Measurements from ENCODE around the gene NEU1.
"Not testable (repeated sequence)": the region's sequence is repeated elsewhere in the genome, so short reads cannot be mapped to it uniquely, and the experiment has no call there.

Gene NEU1

DNA sequence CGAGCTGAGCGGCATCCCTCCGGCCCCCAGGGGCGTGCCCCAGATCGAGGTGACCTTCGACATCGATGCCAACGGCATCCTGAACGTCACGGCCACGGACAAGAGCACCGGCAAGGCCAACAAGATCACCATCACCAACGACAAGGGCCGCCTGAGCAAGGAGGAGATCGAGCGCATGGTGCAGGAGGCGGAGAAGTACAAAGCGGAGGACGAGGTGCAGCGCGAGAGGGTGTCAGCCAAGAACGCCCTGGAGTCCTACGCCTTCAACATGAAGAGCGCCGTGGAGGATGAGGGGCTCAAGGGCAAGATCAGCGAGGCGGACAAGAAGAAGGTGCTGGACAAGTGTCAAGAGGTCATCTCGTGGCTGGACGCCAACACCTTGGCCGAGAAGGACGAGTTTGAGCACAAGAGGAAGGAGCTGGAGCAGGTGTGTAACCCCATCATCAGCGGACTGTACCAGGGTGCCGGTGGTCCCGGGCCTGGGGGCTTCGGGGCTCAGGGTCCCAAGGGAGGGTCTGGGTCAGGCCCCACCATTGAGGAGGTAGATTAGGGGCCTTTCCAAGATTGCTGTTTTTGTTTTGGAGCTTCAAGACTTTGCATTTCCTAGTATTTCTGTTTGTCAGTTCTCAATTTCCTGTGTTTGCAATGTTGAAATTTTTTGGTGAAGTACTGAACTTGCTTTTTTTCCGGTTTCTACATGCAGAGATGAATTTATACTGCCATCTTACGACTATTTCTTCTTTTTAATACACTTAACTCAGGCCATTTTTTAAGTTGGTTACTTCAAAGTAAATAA is 45.3 kb downstream of the NEU1 start:
- not testable (repeated sequence) for DNase-seq

DNA sequence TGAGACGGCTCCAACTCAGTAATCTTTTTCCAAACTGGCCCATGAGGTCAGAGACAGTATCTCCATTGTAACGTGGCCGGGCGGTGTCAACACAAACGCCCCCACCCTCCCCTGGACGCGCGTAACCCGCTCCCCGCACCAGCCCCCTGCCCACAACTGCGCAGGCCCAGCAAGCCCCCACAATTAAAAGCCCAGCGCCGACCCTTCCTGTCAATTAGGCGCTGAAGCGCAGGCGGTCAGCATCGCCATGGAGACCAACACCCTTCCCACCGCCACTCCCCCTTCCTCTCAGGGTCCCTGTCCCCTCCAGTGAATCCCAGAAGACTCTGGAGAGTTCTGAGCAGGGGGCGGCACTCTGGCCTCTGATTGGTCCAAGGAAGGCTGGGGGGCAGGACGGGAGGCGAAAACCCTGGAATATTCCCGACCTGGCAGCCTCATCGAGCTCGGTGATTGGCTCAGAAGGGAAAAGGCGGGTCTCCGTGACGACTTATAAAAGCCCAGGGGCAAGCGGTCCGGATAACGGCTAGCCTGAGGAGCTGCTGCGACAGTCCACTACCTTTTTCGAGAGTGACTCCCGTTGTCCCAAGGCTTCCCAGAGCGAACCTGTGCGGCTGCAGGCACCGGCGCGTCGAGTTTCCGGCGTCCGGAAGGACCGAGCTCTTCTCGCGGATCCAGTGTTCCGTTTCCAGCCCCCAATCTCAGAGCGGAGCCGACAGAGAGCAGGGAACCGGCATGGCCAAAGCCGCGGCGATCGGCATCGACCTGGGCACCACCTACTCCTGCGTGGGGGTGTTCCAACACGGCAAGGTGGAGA is 47.4 kb downstream of the NEU1 start, which contains the start of the genes HSPA1A and HSPA1L:
HSPA1A (plus strand) TSS at position 519 of the 814 bp plus-strand sequence; CDS start at position 733, 214 bp downstream.
HSPA1L (minus strand) TSS at position 259 of the 814 bp plus-strand sequence. CDS start 3,311 bp downstream, outside the sequence.
- peak; percentile 97 to 98 for DNase-seq

DNA sequence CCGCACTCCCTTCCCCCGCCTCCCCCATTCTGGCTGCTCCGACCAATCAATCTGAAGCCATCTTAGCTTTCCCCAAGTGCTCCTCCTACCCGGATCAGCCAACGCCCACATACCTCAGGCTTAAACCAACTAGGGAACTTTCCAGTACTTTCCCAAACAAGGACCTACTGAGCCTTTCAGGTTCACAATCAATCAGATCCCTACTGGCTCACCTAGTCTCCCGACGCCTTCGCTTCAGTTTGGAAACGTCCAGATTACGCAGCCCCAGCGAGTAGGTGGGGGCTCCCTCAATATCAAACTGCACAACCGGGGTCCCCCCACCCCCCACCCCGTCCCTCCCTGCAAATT is 48.0 kb downstream of the NEU1 start:
- DNase-seq = peak; percentile 96 to 97

DNA sequence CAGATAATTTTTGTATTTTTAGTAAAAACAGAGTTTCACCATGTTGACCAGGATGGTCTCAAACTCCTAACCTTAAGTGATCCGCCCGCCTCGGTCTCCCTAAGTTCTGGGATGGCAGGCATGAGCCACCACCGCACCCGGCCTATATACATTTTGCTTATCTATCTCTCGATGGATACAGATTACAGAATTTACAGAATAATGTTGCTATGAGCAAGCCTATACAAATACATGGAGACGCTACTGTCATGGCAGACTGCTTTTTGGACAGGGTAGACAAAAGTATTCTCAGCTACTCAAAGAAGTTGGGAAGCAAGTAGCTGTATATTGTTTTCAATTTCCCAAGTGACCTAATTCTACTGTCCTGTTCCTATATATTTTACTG is 49.2 kb downstream of the NEU1 start:
- DNase-seq = no peak

DNA sequence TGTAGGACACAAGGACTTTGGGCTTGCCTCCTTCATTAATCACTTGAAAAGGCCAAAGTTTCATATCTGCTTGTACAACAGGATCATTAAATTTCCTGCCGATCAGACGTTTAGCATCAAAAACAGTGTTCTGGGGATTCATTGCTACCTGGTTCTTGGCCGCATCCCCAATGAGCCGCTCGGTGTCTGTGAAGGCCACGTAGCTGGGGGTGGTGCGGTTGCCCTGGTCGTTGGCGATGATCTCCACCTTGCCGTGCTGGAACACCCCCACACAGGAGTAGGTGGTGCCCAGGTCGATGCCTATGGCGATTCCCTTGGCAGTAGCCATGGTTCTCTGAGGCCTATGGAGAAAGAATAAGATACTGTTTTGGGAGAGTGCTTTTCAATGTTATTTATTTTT is 51.0 kb downstream of the NEU1 start:
- DNase-seq = no peak

DNA sequence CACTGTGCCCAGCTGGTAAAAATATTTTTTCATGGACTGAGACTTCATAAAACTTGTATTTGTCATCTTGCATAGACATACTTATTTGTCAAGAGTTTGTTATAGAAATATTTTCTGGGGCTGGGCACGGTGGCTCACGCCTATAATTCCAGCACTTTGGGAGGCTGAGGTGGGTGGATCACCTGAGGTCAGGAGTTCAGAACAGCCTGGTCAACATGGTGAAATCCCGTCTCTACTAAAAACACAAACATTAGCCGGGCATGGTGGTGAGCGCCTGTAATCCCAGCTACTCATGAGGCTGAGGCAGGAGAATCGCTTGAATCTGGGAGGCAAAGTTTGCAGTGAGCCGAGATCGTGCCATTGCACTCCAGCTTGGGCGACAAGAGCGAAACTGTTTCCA is 54.0 kb downstream of the NEU1 start:
- not testable (repeated sequence) for DNase-seq

Measured in NCI-H526 (cell line).